ENCODE measurements around the gene PRELID2.

PRELID2 gene

DNA sequence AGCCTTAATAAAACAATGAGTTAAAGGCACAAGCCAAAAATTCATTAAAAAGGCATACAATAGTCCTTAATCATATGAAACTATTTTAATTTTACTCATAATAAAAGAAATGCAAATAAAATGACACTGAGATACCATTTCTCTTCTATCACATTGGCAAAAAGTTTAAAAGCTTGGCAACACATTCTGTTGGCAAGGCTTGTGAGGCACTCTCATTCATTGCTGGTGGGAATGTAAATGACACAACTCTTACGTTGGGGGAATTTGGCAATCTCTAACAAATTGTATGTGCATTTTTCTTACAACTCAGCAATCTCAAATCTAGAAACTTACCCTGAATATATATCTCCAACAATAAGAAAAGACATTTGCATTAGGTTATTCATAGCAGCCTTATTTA lies 111.6 kb downstream of the PRELID2 start:
- Histone ChIP-seq H3K9me3 (ENCODE audit: control insufficient read depth, insufficient read depth, low read length) (peaks cover 9% of the 10 kb centered on the region), H3K27me3 (ENCODE audit: control insufficient read depth, insufficient read depth, low read length) (no peaks in the 10 kb centered on the region), H3K36me3 (ENCODE audit: control insufficient read depth, insufficient read depth, low read length) (no peaks in the 10 kb centered on the region), H3K9ac (ENCODE audit: low read depth, low read length) (no peak overlapping the region), H3K4me3 (ENCODE audit: low read depth, low read length) (no peak overlapping the region), H3K4me1 (ENCODE audit: control insufficient read depth, insufficient read depth, low read length) (no peaks in the 10 kb centered on the region)

DNA sequence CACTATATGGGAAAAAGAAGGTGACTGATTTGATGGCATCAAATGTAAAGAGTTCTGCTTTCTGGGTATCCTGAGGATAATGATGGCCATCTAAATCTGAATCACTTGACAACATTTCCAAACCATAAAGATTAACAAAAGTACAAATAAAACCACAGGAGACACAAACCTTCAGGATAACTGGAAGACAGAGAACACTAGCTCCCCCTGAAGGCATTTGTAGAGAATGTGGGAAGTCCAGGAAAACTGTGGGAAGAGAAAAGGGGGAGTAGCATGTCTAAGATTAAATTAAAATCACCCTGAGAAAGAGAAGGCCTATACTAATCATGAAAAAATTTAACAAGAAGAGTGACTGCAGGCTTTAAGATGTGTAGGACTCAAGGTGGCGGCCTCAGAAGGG lies 116.2 kb downstream of the PRELID2 start:
- no peak overlapping the region for H3K9ac ChIP-seq (ENCODE audit: low read depth, low read length)
- H3K4me3 ChIP-seq (ENCODE audit: low read depth, low read length) = no peak overlapping the region
- H3K27me3 ChIP-seq (ENCODE audit: control insufficient read depth, insufficient read depth, low read length) = no peaks in the 10 kb centered on the region
- H3K36me3 ChIP-seq (ENCODE audit: control insufficient read depth, insufficient read depth, low read length) = no peaks in the 10 kb centered on the region
- no peaks in the 10 kb centered on the region for H3K4me1 ChIP-seq (ENCODE audit: control insufficient read depth, insufficient read depth, low read length)
- H3K9me3 ChIP-seq (ENCODE audit: control insufficient read depth, insufficient read depth, low read length) = no peaks in the 10 kb centered on the region

DNA sequence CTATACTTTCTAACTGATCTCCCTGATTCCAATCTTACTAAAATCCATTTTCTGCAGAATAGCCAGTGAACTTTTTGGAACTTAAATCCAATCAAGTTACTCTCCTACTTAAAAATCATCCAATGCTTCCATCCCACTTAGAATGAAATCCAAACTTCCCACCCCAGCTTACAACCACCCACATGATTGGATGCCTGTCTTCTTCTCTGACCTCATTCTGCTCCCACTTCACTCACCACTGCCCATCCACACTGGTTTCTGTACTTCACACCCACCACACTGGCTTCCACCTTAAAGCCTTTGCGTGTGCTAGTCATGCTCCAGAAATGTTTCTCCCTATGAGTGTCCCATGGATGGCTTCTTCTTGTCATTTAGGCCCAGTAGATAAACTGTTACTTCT lies 119.7 kb downstream of the PRELID2 start:
- H3K27me3 ChIP-seq (ENCODE audit: control insufficient read depth, insufficient read depth, low read length) = no peaks in the 10 kb centered on the region
- no peak overlapping the region for H3K4me3 ChIP-seq (ENCODE audit: low read depth, low read length)
- H3K9ac ChIP-seq (ENCODE audit: low read depth, low read length) = no peak overlapping the region
- H3K9me3 ChIP-seq (ENCODE audit: control insufficient read depth, insufficient read depth, low read length) = no peaks in the 10 kb centered on the region
- H3K4me1 ChIP-seq (ENCODE audit: control insufficient read depth, insufficient read depth, low read length) = no peaks in the 10 kb centered on the region
- H3K36me3 ChIP-seq (ENCODE audit: control insufficient read depth, insufficient read depth, low read length) = no peaks in the 10 kb centered on the region

DNA sequence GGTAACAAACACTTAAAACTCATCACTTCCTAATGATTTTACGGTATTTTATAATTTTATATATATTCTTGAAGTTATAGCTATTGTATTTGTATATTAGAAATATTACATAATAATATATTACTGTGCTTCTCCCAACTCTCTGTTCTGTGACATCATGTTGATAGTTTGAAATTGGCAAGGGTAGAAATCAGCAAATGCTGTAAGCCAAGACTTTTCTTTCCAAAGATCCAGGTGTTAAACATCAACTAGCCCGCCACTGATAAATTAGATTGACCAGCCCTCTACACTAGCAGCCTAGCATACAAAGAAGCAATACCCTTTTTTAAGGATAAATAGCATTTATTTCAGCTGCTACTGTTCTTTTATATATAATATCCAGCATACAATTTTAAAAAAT lies 122.9 kb downstream of the PRELID2 start:
- H3K36me3 ChIP-seq (ENCODE audit: control insufficient read depth, insufficient read depth, low read length) = no peaks in the 10 kb centered on the region
- no peaks in the 10 kb centered on the region for H3K27me3 ChIP-seq (ENCODE audit: control insufficient read depth, insufficient read depth, low read length)
- no peak overlapping the region for H3K9ac ChIP-seq (ENCODE audit: low read depth, low read length)
- H3K4me3 ChIP-seq (ENCODE audit: low read depth, low read length) = no peak overlapping the region
- H3K9me3 ChIP-seq (ENCODE audit: control insufficient read depth, insufficient read depth, low read length) = no peaks in the 10 kb centered on the region
- no peaks in the 10 kb centered on the region for H3K4me1 ChIP-seq (ENCODE audit: control insufficient read depth, insufficient read depth, low read length)

DNA sequence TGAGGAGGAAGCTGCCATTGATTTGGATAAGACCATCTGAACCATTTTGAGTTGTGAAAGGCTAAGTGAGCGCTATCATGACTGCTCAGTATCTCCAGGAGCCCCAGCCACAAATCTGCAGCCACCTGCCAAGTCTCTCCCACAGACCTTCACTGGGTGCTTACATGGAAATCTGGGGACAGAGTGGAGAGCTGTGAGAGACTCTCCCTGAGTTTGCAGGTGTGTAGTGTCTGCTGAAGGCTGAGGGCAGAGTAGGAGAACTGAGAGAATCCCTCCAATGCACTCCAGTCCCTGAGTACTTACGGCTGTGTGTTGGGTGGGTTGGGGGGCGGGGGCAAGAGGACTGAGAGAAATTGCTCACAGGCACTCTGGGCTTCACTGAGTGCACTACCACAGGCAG lies 123.7 kb downstream of the PRELID2 start:
- H3K36me3 ChIP-seq (ENCODE audit: control insufficient read depth, insufficient read depth, low read length) = no peaks in the 10 kb centered on the region
- no peaks in the 10 kb centered on the region for H3K4me1 ChIP-seq (ENCODE audit: control insufficient read depth, insufficient read depth, low read length)
- H3K9me3 ChIP-seq (ENCODE audit: control insufficient read depth, insufficient read depth, low read length) = no peaks in the 10 kb centered on the region

More for the DNA sequence above, 123.7 kb downstream of the PRELID2 start:
- H3K9ac ChIP-seq (ENCODE audit: low read depth, low read length) = no peak overlapping the region
- H3K27me3 ChIP-seq (ENCODE audit: control insufficient read depth, insufficient read depth, low read length) = no peaks in the 10 kb centered on the region
- H3K4me3 ChIP-seq (ENCODE audit: low read depth, low read length) = no peak overlapping the region
